Hematopoietic multipotent progenitor cell (in vitro differentiated cells): Measurements from ENCODE around the gene ZNF667. TPM values are rescaled to one million over a fixed set of nuclear protein-coding genes. Genes with fewer than 3 reads are reported as not detected.
A peak's percentile ranks its signal among the peaks of the same experiment; 100 is the strongest.

Experiments used
- DNase-seq, 3 donors: peaks; one replicate each; pipeline ENCODE4 v3.0.0-alpha.2; 2011 to 2015; ENCODE audit warnings: low read depth in 2 of 3, low spot score in 2 of 3
- total RNA-seq: library from RNA; depleted of rRNA; stranded (reverse); fragments of >200 nt; gene quantifications from one replicate; pipeline ENCODE4 v1.2.3, GENCODE V29; 2012

The ZNF667 gene
- 5.7 TPM for total RNA-seq

- DNase-seq, result peak in 2 of 3 donors; percentile 89 to 96
Measured at GRCh38 chr19:56476651-56477428, at the start of gene ZNF667. TSS of gene ZNF667 (minus strand) at chr19:56477345. CDS start at chr19:56462370, 14,975 bp downstream.

- no peak for DNase-seq
Measured at GRCh38 chr19:56525214-56525860, 48.2 kb upstream of the ZNF667 start.

- DNase-seq, result no peak
Measured at GRCh38 chr19:56508290-56508778, 31.2 kb upstream of the ZNF667 start.

- DNase-seq, result peak in 2 of 3 donors; percentile 99
Measured at GRCh38 chr19:56507446-56508289, 30.5 kb upstream of the ZNF667 start, which contains the start of gene ZNF471. TSS of gene ZNF471 (plus strand) at chr19:56507855. CDS start at chr19:56511572, 3,717 bp downstream.

- DNase-seq, result no peak
Measured at GRCh38 chr19:56504581-56504980, 27.4 kb upstream of the ZNF667 start.

- DNase-seq, result no peak
Measured at GRCh38 chr19:56491399-56491798, 14.3 kb upstream of the ZNF667 start.

GRCh38 chr19:56477429-56478338 is 539 bp upstream of the ZNF667 start:
- DNase-seq, result peak in 2 of 3 donors; percentile 93 to 95

- no peak for DNase-seq
Measured at GRCh38 chr19:56476093-56476492, 1.1 kb downstream of the ZNF667 start.

GRCh38 chr19:56474308-56474707 is 2.8 kb downstream of the ZNF667 start:
- DNase-seq, result no peak

- DNase-seq, result no peak
Measured at GRCh38 chr19:56441206-56441792, 35.8 kb downstream of the ZNF667 start.

- DNase-seq, result no peak
Measured at GRCh38 chr19:56423985-56424353, 53.2 kb downstream of the ZNF667 start.

GRCh38 chr19:56423276-56423984 is 53.7 kb downstream of the ZNF667 start:
- peak in 1 of 3 donors; percentile 6 for DNase-seq

- DNase-seq, result peak in 1 of 3 donors; percentile 9
Measured at GRCh38 chr19:56405062-56405461, 72.1 kb downstream of the ZNF667 start.

- no peak for DNase-seq
Measured at GRCh38 chr19:56404705-56405056, 72.5 kb downstream of the ZNF667 start.

GRCh38 chr19:56403764-56404704 is 73.1 kb downstream of the ZNF667 start, which contains the start of gene ZNF583:
TSS of gene ZNF583 (plus strand) at chr19:56404332. CDS start at chr19:56407115, 2,783 bp downstream.
- peak; percentile 90 to 96 (median 94) for DNase-seq

- DNase-seq, result no peak
Measured at GRCh38 chr19:56403261-56403660, 73.9 kb downstream of the ZNF667 start.

- DNase-seq, result peak in 1 of 3 donors; percentile 7
Measured at GRCh38 chr19:56400485-56400884, 76.7 kb downstream of the ZNF667 start.

- DNase-seq, result no peak
Measured at GRCh38 chr19:56398809-56399208, 78.3 kb downstream of the ZNF667 start.
